KMS-11 (cell line): ENCODE results near the gene SBK2.

Experiments used
- H2AFZ ChIP-seq: fragments of 200-600 bp; sonication (generic); 2 replicates; pipeline ENCODE4 v1.6.1; 2016; ENCODE audit warnings: antibody characterized with exemption, mixed run types, low read depth
- H3K27ac ChIP-seq: fragments of 200-600 bp; sonication (generic); 2 replicates; pipeline ENCODE4 v1.6.1; 2016; ENCODE audit warnings: mild to moderate bottlenecking, mixed run types
- H3K27me3 ChIP-seq: fragments of 200-600 bp; sonication (generic); 2 replicates; pipeline ENCODE4 v1.6.1; 2017; ENCODE audit warnings: mild to moderate bottlenecking, low read depth, mixed run types, moderate library complexity; ENCODE audit not compliant: insufficient read depth
- H3K36me3 ChIP-seq: fragments of 200-600 bp; sonication (generic); 2 replicates; pipeline ENCODE4 v1.6.1; 2017; ENCODE audit warnings: mild to moderate bottlenecking, mixed run types; ENCODE audit not compliant: insufficient read depth
- H3K4me1 ChIP-seq: fragments of 200-600 bp; sonication (generic); 2 replicates; pipeline ENCODE4 v1.6.1; 2016; ENCODE audit warnings: mild to moderate bottlenecking, low read depth, mixed run types; ENCODE audit not compliant: poor library complexity, severe bottlenecking
- H3K4me2 ChIP-seq: fragments of 200-600 bp; sonication (generic); 2 replicates; pipeline ENCODE4 v1.7.0; 2016; ENCODE audit warnings: mild to moderate bottlenecking, mixed run types
- H3K4me3 ChIP-seq: fragments of 200-600 bp; sonication (generic); IDR thresholded peaks from 2 replicates; pipeline ENCODE4 v1.6.1; 2017; ENCODE audit warnings: low read depth, low read length, mixed read lengths; ENCODE audit not compliant: insufficient read depth
- H3K79me2 ChIP-seq: fragments of 200-600 bp; sonication (generic); 2 replicates; pipeline ENCODE4 v1.6.1; 2016; ENCODE audit warnings: low read depth, mixed run types; ENCODE audit not compliant: insufficient read depth
- H3K9ac ChIP-seq: fragments of 200-600 bp; sonication (generic); 2 replicates; pipeline ENCODE4 v1.6.1; 2016; ENCODE audit warnings: mild to moderate bottlenecking, mixed run types
- H4K20me1 ChIP-seq: fragments of 200-600 bp; sonication (generic); 2 replicates; pipeline ENCODE4 v1.6.1; 2016; ENCODE audit warnings: mild to moderate bottlenecking, mixed run types; ENCODE audit not compliant: insufficient read depth
- TF ChIP-seq, protein P1 (sequence below): fragments of 200-600 bp; sonication (generic); conservative IDR thresholded peaks from 2 replicates; pipeline ENCODE4 v1.6.1; 2017; ENCODE audit warnings: low read depth, mild to moderate bottlenecking, antibody characterized with exemption, low read length, moderate library complexity, mixed read lengths

SBK2 gene

DNA sequence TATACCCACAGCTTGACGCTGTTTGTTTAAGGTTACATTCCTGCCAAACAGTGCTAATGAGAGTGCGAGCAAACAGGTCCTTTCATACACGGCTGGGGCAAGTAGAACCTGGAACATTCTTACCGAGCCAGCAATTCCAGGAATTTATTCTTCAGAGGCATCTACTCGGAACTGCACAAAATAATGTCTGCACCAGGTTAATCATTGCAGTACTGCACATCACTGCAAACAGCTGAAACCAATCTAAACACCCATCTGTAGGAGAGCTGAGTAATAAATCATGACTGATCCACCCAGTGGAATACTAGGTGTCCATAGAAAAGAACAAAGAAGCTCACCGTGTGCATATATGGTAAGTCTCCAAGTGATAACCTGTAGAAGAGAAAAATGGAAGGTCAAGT, 44.9 kb upstream of the SBK2 start:
- Histone ChIP-seq H3K4me3 (no peak overlapping the region), H3K27me3 (peaks cover 24% of the 10 kb centered on the region), H3K4me2 (no peak overlapping the region), H3K9ac (no peak overlapping the region), H4K20me1 (no peaks in the 10 kb centered on the region), H3K27ac (no peak overlapping the region), H2AFZ (no peak overlapping the region), H3K4me1 (peaks cover 4% of the 10 kb centered on the region), H3K36me3 (no peaks in the 10 kb centered on the region), H3K79me2 (no peaks in the 10 kb centered on the region)
- TF ChIP-seq, protein P1, sequence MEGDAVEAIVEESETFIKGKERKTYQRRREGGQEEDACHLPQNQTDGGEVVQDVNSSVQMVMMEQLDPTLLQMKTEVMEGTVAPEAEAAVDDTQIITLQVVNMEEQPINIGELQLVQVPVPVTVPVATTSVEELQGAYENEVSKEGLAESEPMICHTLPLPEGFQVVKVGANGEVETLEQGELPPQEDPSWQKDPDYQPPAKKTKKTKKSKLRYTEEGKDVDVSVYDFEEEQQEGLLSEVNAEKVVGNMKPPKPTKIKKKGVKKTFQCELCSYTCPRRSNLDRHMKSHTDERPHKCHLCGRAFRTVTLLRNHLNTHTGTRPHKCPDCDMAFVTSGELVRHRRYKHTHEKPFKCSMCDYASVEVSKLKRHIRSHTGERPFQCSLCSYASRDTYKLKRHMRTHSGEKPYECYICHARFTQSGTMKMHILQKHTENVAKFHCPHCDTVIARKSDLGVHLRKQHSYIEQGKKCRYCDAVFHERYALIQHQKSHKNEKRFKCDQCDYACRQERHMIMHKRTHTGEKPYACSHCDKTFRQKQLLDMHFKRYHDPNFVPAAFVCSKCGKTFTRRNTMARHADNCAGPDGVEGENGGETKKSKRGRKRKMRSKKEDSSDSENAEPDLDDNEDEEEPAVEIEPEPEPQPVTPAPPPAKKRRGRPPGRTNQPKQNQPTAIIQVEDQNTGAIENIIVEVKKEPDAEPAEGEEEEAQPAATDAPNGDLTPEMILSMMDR, result no peak

DNA sequence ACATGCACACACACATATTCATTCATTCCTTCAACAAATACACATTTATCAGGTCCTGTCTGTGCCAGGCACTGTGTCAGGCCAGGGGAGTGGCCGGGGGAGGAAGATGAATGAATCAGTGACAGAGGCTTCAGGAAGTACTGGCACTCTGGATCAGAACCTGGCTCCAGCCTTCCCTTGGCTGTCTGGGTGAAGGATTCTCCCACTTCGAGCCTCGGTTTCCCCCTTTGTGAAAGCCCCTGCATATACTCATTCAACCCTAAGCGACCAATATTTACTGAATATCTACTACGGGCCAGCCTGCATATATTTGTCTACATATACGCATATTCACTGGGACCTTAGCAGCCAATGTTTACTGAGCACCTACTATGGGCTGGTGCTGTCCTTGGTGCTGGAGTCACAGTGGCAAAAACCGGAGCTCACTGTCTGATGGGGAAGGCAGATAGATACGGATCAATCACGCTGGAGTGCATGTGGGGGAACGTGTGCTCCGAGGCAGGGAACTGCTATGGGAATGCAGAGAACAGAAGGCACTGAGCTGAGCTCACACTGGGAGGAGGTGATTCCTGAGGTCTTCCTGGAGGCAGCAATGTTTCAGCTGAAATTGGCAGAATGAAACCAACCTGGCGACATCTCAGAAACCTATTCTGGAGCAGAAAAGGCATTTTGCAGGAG, 44.4 kb upstream of the SBK2 start:
- no peaks in the 10 kb centered on the region for H3K4me1 ChIP-seq
- TF ChIP-seq, protein P1, result no peak
- H3K36me3 ChIP-seq, result no peaks in the 10 kb centered on the region
- H3K27ac ChIP-seq, result no peak overlapping the region
- peak overlapping the region; percentile 65 for H3K4me2 ChIP-seq
- H4K20me1 ChIP-seq, result no peaks in the 10 kb centered on the region
- peak overlapping the region; percentile 14; the same call in 1 of the 2 replicates for H3K9ac ChIP-seq
- H3K4me3 ChIP-seq, result no peak overlapping the region
- no peaks in the 10 kb centered on the region for H3K79me2 ChIP-seq
- H2AFZ ChIP-seq, result peak overlapping the region; percentile 83
- peaks cover 18% of the 10 kb centered on the region for H3K27me3 ChIP-seq

DNA sequence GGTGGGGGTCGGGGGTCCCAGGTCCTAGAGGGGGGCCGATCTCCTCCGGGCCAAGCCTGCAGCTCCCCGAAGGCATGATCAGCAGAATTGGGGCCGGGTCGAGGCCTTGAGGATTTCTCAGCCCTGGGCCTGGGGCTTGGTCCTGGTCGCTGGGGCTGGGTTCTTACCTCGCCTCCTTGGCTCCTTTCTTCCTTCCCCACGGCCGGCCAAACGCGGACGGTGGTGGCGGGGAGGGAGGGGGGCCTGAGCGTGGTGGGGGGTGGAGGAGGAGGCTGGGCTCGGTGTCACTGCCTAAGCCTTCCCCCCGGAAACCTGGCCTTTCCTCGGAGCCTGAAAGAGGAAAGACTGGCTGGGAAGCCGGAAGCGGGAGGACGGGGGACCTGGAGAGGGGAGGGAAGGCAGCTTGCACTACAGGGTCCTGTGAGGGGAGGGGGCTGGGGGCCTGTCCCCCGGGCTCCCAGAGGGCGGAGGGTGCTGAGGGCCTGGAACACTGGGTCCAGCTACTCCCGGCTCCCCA, 43.8 kb upstream of the SBK2 start, which contains the start of gene ZNF579:
Gene ZNF579, minus strand, starts transcription at position 221 of the 517 bp plus-strand sequence. CDS start 1,209 bp downstream, outside the sequence.
- no peaks in the 10 kb centered on the region for H3K79me2 ChIP-seq
- H3K4me1 ChIP-seq, result no peaks in the 10 kb centered on the region
- no peaks in the 10 kb centered on the region for H4K20me1 ChIP-seq
- no peaks in the 10 kb centered on the region for H3K36me3 ChIP-seq
- no peak within 1 kb of the TSS for H3K4me3 ChIP-seq
- no peak within 1 kb of the TSS for H3K27ac ChIP-seq
- peak within 1 kb of the TSS; percentile 65 for H3K4me2 ChIP-seq
- H3K9ac ChIP-seq, result peak within 1 kb of the TSS; percentile 72; the same call in 1 of the 2 replicates
- H3K27me3 ChIP-seq, result peaks cover 13% of the 10 kb centered on the region; the same call in 1 of the 2 replicates
- TF ChIP-seq, protein P1, result no peak
- peak within 1 kb of the TSS; percentile 83 for H2AFZ ChIP-seq

DNA sequence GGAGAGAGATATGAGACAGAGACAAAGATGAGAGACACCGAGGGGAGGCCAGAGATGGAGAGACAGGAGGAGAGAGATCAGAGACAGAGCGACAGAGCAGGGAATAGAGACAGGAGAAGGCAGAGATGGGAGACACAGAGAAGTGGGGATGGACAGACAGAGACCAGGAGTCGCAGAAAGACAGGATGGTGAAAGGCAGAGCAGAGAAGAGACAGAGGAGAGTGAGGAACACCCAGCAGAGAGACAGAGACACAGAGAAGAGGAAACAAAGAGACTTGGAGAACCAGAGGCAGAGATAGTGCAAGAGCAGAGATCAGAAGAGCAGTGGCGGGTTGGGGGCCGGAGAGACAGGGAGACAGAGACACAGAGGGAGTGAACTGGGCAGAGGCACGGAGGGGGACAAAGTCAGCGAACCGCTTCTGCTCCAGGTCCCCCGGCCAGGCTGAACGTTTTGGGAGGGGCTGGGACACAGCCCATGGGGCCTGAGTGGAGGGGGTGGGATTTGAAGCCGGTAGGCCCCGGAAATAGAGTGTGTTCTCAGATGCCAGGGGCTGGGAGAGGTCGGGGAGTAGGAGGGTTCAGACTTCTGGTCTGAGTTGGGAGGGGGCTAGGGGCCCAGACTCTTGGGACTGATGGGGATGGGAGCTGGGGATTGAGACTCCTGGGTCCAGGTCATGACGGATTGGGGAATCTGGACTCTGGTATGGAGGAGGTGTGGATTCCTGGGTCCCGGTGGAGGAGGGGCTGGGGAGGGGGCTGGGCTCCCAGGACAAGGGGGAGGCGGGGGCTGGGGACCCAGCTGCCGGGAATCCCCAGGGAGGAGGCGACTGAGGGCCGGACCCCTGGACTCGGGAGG, 43.1 kb upstream of the SBK2 start:
- no peaks in the 10 kb centered on the region for H3K36me3 ChIP-seq
- TF ChIP-seq, protein P1, result no peak
- no peak overlapping the region for H3K4me3 ChIP-seq
- H3K4me2 ChIP-seq, result peak overlapping the region; percentile 54
- peak overlapping the region; percentile 72; the same call in 1 of the 2 replicates for H3K9ac ChIP-seq
- peaks cover 8% of the 10 kb centered on the region; the same call in 1 of the 2 replicates for H3K27me3 ChIP-seq
- H4K20me1 ChIP-seq, result no peaks in the 10 kb centered on the region
- no peaks in the 10 kb centered on the region for H3K79me2 ChIP-seq
- no peaks in the 10 kb centered on the region for H3K4me1 ChIP-seq
- H3K27ac ChIP-seq, result no peak overlapping the region
- peak overlapping the region; percentile 83 for H2AFZ ChIP-seq
